Uterus (tissue), 4 donors: Measurements from ENCODE around the gene ATN1. TPM values are rescaled to one million over a fixed set of nuclear protein-coding genes. Genes with fewer than 3 reads are reported as not detected.

Source experiments
- DNase-seq, 2 donors: peaks; one replicate each; pipeline ENCODE4 v3.0.0-alpha.2; 2019 to 2020
- H3K27ac ChIP-seq, 2 donors: fragments of 200-600 bp; sonication (generic); 1 replicate in 1 of 2; 2 replicates in 1 of 2; pipeline ENCODE4 v1.5.1; 2016 to 2018
- H3K27me3 ChIP-seq, 2 donors: fragments of 200-600 bp; sonication (generic); one replicate each; pipeline ENCODE4 v1.5.1; 2018 to 2019; ENCODE audit warnings: control low read depth in 1 of 2
- H3K36me3 ChIP-seq, 2 donors: fragments of 200-600 bp; sonication (generic); one replicate each; pipeline ENCODE4 v1.5.1; 2019; ENCODE audit warnings: control low read depth in 1 of 2
- H3K4me1 ChIP-seq, 2 donors: fragments of 200-600 bp; sonication (generic); one replicate each; pipeline ENCODE4 v1.5.1; 2018 to 2019; ENCODE audit warnings: control low read depth in 1 of 2
- H3K4me3 ChIP-seq, 2 donors: fragments of 200-600 bp; sonication (generic); 1 replicate in 1 of 2; 2 replicates in 1 of 2; pipeline ENCODE4 v1.5.1; 2018 to 2019; ENCODE audit warnings: mild to moderate bottlenecking in 1 of 2
- H3K9me3 ChIP-seq, 2 donors: fragments of 200-600 bp; sonication (generic); one replicate each; pipeline ENCODE4 v1.5.1; 2019; ENCODE audit warnings: control low read depth in 1 of 2
- CTCF ChIP-seq, 4 experiments: fragments of 200-600 bp in 2 of 4; fragments of 450-650 bp in 2 of 4; sonication (generic) in 2 of 4; IDR thresholded peaks; one replicate each; pipeline ENCODE4 v1.5.1; 2016 to 2019; ENCODE audit warnings: antibody characterized with exemption in 4 of 4, mild to moderate bottlenecking in 2 of 4, moderate library complexity in 1 of 4
- POLR2A ChIP-seq, 2 donors: fragments of 450-650 bp; IDR thresholded peaks; one replicate each; pipeline ENCODE4 v1.6.1; 2016; ENCODE audit warnings: antibody characterized with exemption in 2 of 2, mild to moderate bottlenecking in 1 of 2, moderate library complexity in 1 of 2
- intact Hi-C: fragments of 100-400 bp; cut with DNase I; formaldehyde crosslinking; loops from one replicate; pipeline ENCODE4 v1.15.1; 2023; ENCODE audit warnings: low total_unique reads
- total RNA-seq, 4 donors: library from RNA; depleted of rRNA in 3 of 4; stranded (reverse); fragments of >200 nt in 3 of 4; gene quantifications; one replicate each; pipeline versions ENCODE4 v1.1.0 to v1.2.4, GENCODE V29; 2014 to 2023
- donor health status: DM: yes; HTN: yes; CAD: no.

Gene ATN1
- total RNA-seq, 4 donors from 2014 or later = 10.8 to 283 (median 28.7) TPM

GRCh38 chr12:6925540-6926279 is 2.0 kb upstream of the ATN1 start:
- Histone ChIP-seq H3K4me3 (peak overlapping the region; percentile 74 to 93), H3K27ac (peak overlapping the region; percentile 97 to 99), H3K36me3 (no peaks in the 10 kb centered on the region), H3K9me3 (no peaks in the 10 kb centered on the region), H3K4me1 (peaks cover 3 to 14% of the 10 kb centered on the region in 2 donors), H3K27me3 (no peaks in the 10 kb centered on the region)
- peak in 2 of 4 experiments; percentile 19 to 55 for TF ChIP-seq CTCF (IDR thresholded peaks at IDR 0.05)
- peak; percentile 38 to 57 for TF ChIP-seq POLR2A (IDR thresholded peaks at IDR 0.05)
- peak; percentile 80 to 90 for DNase-seq
- intact Hi-C loops = no loop called here

- intact Hi-C loops = no loop called here
- Histone ChIP-seq H3K27me3 (no peaks in the 10 kb centered on the region), H3K4me3 (peak overlapping the region; percentile 74 to 93), H3K4me1 (peaks cover 10 to 18% of the 10 kb centered on the region in 2 donors), H3K36me3 (no peaks in the 10 kb centered on the region), H3K9me3 (no peaks in the 10 kb centered on the region), H3K27ac (peak overlapping the region; percentile 97 to 99)
- TF ChIP-seq POLR2A (IDR thresholded peaks at IDR 0.05) = no peak
- no peak for TF ChIP-seq CTCF (IDR thresholded peaks at IDR 0.05)
- peak; percentile 47 to 51 for DNase-seq
Observed at GRCh38 chr12:6928022-6928702, 403 bp downstream of the ATN1 start.

GRCh38 chr12:6928703-6929407 is 1.1 kb downstream of the ATN1 start:
- H3K36me3 ChIP-seq = no peaks in the 10 kb centered on the region
- no peaks in the 10 kb centered on the region for H3K9me3 ChIP-seq
- intact Hi-C loops = no loop called here
- H3K27ac ChIP-seq = peak overlapping the region; percentile 97 to 99
- peak overlapping the region; percentile 74 to 93 for H3K4me3 ChIP-seq
- H3K27me3 ChIP-seq = no peaks in the 10 kb centered on the region
- no peak for TF ChIP-seq CTCF (IDR thresholded peaks at IDR 0.05)
- no peak for TF ChIP-seq POLR2A (IDR thresholded peaks at IDR 0.05)
- no peak for DNase-seq
- H3K4me1 ChIP-seq = peaks cover 16 to 25% of the 10 kb centered on the region in 2 donors

GRCh38 chr12:6929466-6930452 is 2.0 kb downstream of the ATN1 start:
- no peak for DNase-seq
- no peaks in the 10 kb centered on the region for H3K9me3 ChIP-seq
- H3K36me3 ChIP-seq = no peaks in the 10 kb centered on the region
- H3K27me3 ChIP-seq = no peaks in the 10 kb centered on the region
- peaks cover 13 to 30% of the 10 kb centered on the region in 2 donors for H3K4me1 ChIP-seq
- TF ChIP-seq POLR2A (IDR thresholded peaks at IDR 0.05) (no peak), CTCF (IDR thresholded peaks at IDR 0.05) (no peak)
- intact Hi-C loops = no loop called here
- peak overlapping the region; percentile 74 to 93 for H3K4me3 ChIP-seq
- peak overlapping the region; percentile 97 to 99 for H3K27ac ChIP-seq
